WERI-Rb-1 (cell line): ENCODE results near the gene RORC.

ENCODE experiments used
- DNase-seq: peaks from one replicate; pipeline ENCODE4 v3.0.0-alpha.2; 2020
- H3K27ac ChIP-seq: fragments of 250-450 bp; sonication (Bioruptor Pico); 2 replicates; pipeline ENCODE4 v1.5.1; 2020; ENCODE audit warnings: mild to moderate bottlenecking, moderate library complexity
- H3K27me3 ChIP-seq: fragments of 250-450 bp; sonication (Bioruptor Pico); 2 replicates; pipeline ENCODE4 v1.5.1; 2021; ENCODE audit warnings: mild to moderate bottlenecking, low read depth, moderate library complexity; ENCODE audit not compliant: insufficient read depth, severe bottlenecking
- H3K36me3 ChIP-seq: fragments of 250-450 bp; sonication (Bioruptor Pico); 2 replicates; pipeline ENCODE4 v1.5.1; 2020; ENCODE audit warnings: mild to moderate bottlenecking, moderate library complexity
- H3K4me3 ChIP-seq: 2 replicates; pipeline ENCODE4 v1.5.1; 2011; ENCODE audit warnings: low read depth, mild to moderate bottlenecking, control low read depth, low read length
- H3K9me3 ChIP-seq: fragments of 250-450 bp; sonication (Bioruptor Pico); 2 replicates; pipeline ENCODE4 v1.5.1; 2021; ENCODE audit warnings: mild to moderate bottlenecking, moderate library complexity; ENCODE audit not compliant: severe bottlenecking
- CTCF ChIP-seq: IDR thresholded peaks from 2 replicates; pipeline ENCODE4 v1.5.1; 2011; ENCODE audit warnings: low read depth, mild to moderate bottlenecking, control low read depth, inconsistent platforms, low read length

Gene RORC

GRCh38 chr1:151822404-151822803 is 9.2 kb downstream of the RORC start:
- Histone ChIP-seq H3K27me3 (no peaks in the 10 kb centered on the region), H3K9me3 (no peaks in the 10 kb centered on the region), H3K4me3 (no peak overlapping the region), H3K36me3 (no peaks in the 10 kb centered on the region), H3K27ac (peak overlapping the region; percentile 9; the same call in 1 of the 2 replicates)
- DNase-seq = peak; percentile 66
- no peak for TF ChIP-seq CTCF

- H3K4me3 ChIP-seq = no peak overlapping the region
- no peak for TF ChIP-seq CTCF
- H3K27ac ChIP-seq = no peak overlapping the region
- no peaks in the 10 kb centered on the region for H3K27me3 ChIP-seq
- no peaks in the 10 kb centered on the region for H3K9me3 ChIP-seq
- DNase-seq = no peak
- H3K36me3 ChIP-seq = no peaks in the 10 kb centered on the region
Observed at GRCh38 chr1:151820940-151821339, 10.7 kb downstream of the RORC start.

- no peak for DNase-seq
- H3K27me3 ChIP-seq = no peaks in the 10 kb centered on the region
- H3K27ac ChIP-seq = no peak overlapping the region
- TF ChIP-seq CTCF = no peak
- no peaks in the 10 kb centered on the region for H3K36me3 ChIP-seq
- no peak overlapping the region for H3K4me3 ChIP-seq
- H3K9me3 ChIP-seq = no peaks in the 10 kb centered on the region
Observed at GRCh38 chr1:151819976-151820623, 11.5 kb downstream of the RORC start.

GRCh38 chr1:151819227-151819835 is 12.3 kb downstream of the RORC start:
- no peak for DNase-seq
- Histone ChIP-seq H3K27me3 (no peaks in the 10 kb centered on the region), H3K36me3 (no peaks in the 10 kb centered on the region), H3K27ac (no peak overlapping the region), H3K9me3 (no peaks in the 10 kb centered on the region), H3K4me3 (no peak overlapping the region)
- TF ChIP-seq CTCF = no peak

GRCh38 chr1:151817353-151817730 is 14.3 kb downstream of the RORC start:
- Histone ChIP-seq H3K27ac (no peak overlapping the region; the same call in 1 of the 2 replicates), H3K27me3 (no peaks in the 10 kb centered on the region), H3K4me3 (no peak overlapping the region), H3K9me3 (no peaks in the 10 kb centered on the region), H3K36me3 (no peaks in the 10 kb centered on the region)
- no peak for TF ChIP-seq CTCF
- no peak for DNase-seq
